ENCODE measurements around the gene KNG1.

DNA sequence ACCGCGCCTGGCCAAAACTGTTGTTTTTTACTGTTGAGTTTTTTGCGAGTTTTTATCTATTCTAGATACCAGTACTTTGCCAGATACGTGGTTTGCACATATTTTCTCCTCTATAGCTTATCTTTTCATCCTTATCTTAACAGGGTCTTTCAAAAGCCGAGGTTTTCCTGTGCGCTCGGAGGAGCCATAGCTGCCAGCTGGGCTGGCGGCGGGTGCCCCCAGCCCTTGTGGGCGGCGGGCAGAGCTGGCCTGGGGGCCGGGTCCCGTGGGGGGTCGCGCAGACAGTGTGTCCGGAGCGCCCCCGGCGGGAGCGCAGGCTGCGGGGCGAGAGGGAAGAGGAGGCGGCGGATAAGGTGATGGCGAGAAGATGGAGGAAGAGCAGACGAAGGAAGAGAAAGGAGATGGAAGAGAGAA is 55.1 kb downstream of the KNG1 start:
- TF ChIP-seq NFXL1 (IDR thresholded peaks at IDR 0.05; ENCODE audit: borderline replicate concordance) (no peak), RBBP5 (conservative IDR thresholded peaks at IDR 0.05) (no peak), RAD21 (IDR thresholded peaks at IDR 0.05; ENCODE audit: insufficient read depth, low read depth, low read length) (no peak), POLR2A (IDR thresholded peaks at IDR 0.05; ENCODE audit: low read depth, low read length) (no peak), GABPA (IDR thresholded peaks at IDR 0.05; ENCODE audit: low read depth) (no peak), CBX3 (IDR thresholded peaks at IDR 0.05; ENCODE audit: borderline replicate concordance, low read depth) (no peak), POLR2AphosphoS5 (IDR thresholded peaks at IDR 0.05; ENCODE audit: low read length) (no peak), NFYB (IDR thresholded peaks at IDR 0.05; ENCODE audit: insufficient read depth, low read depth, low read length) (no peak), TCF7 (IDR thresholded peaks at IDR 0.05; ENCODE audit: borderline replicate concordance) (no peak)
- TF ChIP-seq, protein P1, sequence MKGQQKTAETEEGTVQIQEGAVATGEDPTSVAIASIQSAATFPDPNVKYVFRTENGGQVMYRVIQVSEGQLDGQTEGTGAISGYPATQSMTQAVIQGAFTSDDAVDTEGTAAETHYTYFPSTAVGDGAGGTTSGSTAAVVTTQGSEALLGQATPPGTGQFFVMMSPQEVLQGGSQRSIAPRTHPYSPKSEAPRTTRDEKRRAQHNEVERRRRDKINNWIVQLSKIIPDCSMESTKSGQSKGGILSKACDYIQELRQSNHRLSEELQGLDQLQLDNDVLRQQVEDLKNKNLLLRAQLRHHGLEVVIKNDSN (IDR thresholded peaks at IDR 0.05; ENCODE audit: borderline replicate concordance, extremely low read length, insufficient read depth, low read depth, low read length): no peak
- TF ChIP-seq, protein P2, sequence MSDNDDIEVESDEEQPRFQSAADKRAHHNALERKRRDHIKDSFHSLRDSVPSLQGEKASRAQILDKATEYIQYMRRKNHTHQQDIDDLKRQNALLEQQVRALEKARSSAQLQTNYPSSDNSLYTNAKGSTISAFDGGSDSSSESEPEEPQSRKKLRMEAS (IDR thresholded peaks at IDR 0.05; ENCODE audit: low read depth, low read length): no peak
- TF ChIP-seq, protein P3, sequence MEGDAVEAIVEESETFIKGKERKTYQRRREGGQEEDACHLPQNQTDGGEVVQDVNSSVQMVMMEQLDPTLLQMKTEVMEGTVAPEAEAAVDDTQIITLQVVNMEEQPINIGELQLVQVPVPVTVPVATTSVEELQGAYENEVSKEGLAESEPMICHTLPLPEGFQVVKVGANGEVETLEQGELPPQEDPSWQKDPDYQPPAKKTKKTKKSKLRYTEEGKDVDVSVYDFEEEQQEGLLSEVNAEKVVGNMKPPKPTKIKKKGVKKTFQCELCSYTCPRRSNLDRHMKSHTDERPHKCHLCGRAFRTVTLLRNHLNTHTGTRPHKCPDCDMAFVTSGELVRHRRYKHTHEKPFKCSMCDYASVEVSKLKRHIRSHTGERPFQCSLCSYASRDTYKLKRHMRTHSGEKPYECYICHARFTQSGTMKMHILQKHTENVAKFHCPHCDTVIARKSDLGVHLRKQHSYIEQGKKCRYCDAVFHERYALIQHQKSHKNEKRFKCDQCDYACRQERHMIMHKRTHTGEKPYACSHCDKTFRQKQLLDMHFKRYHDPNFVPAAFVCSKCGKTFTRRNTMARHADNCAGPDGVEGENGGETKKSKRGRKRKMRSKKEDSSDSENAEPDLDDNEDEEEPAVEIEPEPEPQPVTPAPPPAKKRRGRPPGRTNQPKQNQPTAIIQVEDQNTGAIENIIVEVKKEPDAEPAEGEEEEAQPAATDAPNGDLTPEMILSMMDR (IDR thresholded peaks at IDR 0.05 in 2 of 3, conservative IDR thresholded peaks at IDR 0.05 in 1 of 3; ENCODE audit: control insufficient read depth in 2 of 3, extremely low read depth in 1 of 3, insufficient read depth in 1 of 3, low read depth in 3 of 3, low read length in 3 of 3): no peak

Measured in GM12878 (cell line).